GF-D8 (cell line): ENCODE results near the gene DCST1.
"Not testable (repeated sequence)": the region's sequence is repeated elsewhere in the genome, so short reads cannot be mapped to it uniquely, and the experiment has no call there.

Experiments
- DNase-seq: peaks from one replicate; lab custom pipeline; 2025; lab: John Stamatoyannopoulos, UW

DCST1 gene

GRCh38 chr1:155033524-155033923 lies at the start of gene DCST1, which contains the start of gene DCST2:
Gene DCST1 (plus strand): TSS chr1:155033824. CDS start chr1:155034037, 213 bp downstream.
Gene DCST2 (minus strand): TSS chr1:155033781. CDS start chr1:155033701, 80 bp downstream.
- DNase-seq = no peak

- DNase-seq = not testable (repeated sequence)
Measured at GRCh38 chr1:154986736-154987135, 46.9 kb upstream of the DCST1 start.

- DNase-seq = no peak
Measured at GRCh38 chr1:154987326-154987725, 46.3 kb upstream of the DCST1 start.

DNA sequence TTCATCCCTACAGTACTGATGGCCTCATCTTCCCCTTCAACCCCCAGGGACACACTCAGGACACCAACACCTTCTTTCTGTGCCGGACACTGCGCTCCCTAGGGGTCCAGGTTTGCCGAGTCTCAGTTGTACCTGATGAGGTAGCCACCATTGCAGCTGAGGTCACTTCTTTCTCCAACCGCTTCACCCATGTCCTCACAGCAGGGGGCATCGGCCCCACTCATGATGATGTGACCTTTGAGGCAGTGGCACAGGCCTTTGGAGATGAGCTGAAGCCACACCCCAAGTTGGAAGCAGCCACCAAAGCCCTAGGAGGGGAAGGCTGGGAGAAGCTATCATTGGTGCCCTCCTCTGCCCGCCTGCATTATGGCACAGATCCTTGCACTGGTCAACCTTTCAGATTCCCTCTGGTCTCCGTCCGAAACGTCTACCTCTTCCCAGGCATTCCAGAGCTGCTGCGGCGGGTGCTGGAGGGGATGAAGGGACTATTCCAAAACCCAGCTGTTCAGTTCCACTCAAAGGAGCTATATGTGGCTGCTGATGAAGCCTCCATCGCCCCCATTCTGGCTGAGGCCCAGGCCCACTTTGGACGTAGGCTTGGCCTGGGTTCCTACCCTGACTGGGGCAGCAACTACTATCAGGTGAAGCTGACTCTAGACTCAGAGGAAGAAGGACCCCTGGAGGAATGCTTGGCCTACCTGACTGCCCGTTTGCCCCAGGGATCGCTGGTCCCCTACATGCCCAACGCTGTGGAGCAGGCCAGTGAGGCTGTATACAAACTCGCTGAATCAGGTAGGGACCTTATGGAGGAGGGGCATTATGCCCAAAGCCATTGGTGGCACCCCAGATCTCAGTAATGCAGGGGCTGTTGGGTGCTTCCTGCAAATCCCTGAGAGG lies 45.3 kb upstream of the DCST1 start:
- DNase-seq = no peak

GRCh38 chr1:154989195-154989860 lies 44.3 kb upstream of the DCST1 start:
- no peak for DNase-seq

DNA sequence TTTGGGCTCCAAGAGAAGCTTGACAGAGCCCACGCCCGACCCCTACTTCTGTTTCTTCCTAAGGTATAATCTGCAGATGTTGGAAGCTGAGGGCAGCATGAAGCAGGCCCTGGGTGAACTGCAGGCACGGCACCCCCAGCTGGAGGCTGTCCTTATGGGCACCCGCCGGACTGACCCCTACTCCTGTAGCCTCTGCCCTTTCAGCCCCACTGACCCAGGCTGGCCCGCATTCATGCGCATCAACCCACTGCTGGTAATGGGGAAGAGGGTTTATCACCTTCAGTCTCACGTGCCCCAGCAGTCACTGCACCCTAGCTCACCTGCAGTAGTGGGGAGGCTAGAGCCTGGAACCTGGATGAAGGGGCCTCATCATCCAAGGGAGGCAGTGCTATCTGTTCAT lies 43.3 kb upstream of the DCST1 start:
- no peak for DNase-seq

DNA sequence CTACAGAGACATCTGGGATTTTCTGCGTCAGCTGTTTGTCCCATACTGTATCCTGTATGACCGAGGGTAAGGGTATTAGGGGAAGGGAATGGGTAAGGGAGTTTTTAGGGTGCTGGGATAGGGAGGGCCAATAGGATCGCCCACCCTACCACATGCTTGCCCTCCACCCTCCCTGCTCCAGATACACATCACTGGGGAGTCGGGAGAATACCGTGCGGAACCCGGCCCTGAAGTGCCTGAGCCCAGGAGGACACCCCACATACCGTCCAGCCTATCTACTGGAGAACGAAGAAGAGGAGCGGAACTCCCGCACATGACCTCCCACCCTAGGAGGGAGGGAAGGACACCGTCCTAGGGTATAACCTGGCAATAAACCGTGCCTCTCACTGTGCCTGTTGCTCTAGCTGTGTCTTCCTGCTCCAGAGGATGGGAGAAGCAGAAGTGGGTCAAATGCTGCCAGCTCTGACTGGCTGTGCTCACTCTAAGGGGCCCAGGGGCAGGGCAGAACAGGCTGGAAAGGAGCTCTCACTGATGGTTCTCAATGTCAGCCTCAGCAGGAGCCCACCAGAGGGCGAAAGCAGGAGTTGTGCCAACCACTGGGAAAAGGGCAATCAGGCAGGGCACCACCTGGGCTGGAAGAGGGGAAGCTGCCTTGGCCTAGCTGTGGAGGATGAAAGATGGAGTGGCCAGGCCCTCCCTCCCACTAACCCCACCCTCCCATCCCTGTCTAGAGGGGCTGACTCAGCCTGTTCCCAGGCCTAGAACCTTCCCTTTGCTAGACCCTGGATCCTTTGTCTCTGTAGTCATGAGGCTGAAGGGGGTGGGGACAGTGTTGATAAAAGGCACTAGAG lies 40.7 kb upstream of the DCST1 start:
- no peak for DNase-seq

DNA sequence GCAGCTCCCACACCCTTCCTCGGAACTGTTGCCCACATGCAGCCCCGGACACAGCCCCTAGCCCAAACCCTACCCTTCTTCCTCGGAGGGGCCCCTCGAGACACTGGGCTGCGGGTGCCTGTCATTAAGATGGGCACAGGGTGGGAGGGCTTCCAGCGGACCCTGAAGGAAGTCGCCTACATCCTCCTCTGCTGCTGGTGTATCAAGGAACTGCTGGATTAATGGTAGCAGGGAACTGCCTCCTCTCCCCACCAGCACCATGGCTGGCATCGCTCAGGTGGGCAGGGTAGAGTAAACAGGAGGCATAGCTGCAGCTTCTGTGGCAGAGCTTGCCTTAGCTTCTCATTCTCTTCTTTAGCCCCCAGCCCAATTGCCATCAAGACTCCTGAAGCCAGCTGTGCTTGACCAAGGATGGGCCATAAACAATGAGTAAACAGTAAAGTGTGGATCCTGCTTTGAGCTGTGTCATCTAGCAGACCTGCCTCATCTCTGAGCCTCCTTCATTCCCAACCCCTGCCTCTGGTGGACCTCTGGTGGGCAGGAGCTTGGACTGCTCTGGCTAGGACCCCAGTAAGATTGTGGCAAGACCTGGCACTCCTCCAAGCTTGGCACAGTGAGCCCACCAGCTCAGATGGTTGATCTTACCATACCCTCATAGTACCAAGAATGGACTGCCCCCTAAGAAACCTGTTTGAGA lies 39.9 kb upstream of the DCST1 start, which contains the start of gene LENEP:
Gene LENEP, plus strand, starts transcription at position 15 of the 697 bp plus-strand sequence. Its CDS starts 22 bp downstream, at position 37.
- DNase-seq = no peak

DNA sequence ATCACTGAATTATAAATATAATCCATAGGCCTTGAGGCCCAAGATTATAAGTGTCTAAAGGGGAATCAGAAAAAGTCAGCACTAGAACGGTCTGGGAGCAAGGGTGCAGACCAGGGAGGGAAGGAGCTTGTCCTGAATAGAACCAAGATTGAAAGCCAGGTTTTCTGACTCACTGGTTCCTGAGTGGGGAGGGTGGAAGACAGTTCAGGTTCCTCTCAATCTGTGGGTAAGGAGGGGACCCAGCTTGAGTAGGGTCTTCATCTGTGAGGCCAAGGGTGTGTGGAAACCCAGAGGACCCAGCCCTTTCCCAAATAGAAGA lies 39.4 kb upstream of the DCST1 start:
- DNase-seq = no peak

DNA sequence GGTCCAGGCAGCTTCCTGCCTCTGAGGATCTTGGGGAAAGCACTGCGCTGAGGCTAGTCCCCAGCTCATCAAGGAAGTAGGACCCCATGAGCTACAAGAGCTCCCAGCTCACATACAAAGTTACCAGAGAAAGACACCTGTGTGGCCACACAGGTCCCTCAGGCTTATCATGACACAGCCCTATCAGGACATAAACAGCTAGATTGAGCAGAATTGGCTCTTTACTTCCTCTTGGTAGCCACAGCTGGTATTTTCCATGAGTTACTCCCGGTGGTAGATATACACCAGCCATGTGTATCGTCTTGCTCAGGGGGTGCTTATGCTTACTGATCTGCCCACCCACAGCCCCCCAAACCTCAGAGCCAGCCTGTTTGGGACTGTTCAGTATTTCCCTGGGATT lies 39.0 kb upstream of the DCST1 start:
- DNase-seq = peak; percentile 31

DNA sequence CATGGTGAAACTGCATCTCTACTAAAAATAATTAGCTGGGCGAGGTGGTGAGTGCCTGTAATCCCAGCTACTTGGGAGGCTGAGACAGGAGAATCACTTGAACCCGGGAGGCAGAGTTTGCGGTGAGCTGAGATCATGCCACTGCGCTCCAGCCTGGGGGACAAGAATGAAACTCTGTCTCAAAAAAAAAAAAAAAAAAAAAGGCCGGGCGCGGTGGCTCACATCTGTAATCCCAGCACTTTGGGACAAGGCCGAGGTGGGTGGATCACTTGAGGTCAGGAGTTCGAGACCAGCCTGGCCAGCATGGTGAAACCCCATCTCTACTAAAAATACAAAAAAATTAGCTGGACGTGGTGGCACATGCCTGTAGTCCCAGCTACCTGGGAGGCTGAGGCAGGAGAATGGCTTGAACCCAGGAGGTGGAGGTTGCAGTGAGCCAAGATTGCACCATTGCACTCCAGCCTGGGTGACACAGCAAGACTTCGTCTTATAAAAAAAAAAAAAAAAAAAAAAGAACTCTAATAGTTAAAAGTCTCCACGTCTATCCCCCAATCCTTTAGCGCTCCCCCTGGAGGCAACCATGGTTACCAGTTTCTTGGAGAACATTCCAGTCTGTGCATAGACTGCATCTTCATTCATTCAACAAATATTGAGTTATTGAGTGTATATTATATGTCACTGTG lies 38.2 kb upstream of the DCST1 start:
- peak; percentile 50 for DNase-seq

DNA sequence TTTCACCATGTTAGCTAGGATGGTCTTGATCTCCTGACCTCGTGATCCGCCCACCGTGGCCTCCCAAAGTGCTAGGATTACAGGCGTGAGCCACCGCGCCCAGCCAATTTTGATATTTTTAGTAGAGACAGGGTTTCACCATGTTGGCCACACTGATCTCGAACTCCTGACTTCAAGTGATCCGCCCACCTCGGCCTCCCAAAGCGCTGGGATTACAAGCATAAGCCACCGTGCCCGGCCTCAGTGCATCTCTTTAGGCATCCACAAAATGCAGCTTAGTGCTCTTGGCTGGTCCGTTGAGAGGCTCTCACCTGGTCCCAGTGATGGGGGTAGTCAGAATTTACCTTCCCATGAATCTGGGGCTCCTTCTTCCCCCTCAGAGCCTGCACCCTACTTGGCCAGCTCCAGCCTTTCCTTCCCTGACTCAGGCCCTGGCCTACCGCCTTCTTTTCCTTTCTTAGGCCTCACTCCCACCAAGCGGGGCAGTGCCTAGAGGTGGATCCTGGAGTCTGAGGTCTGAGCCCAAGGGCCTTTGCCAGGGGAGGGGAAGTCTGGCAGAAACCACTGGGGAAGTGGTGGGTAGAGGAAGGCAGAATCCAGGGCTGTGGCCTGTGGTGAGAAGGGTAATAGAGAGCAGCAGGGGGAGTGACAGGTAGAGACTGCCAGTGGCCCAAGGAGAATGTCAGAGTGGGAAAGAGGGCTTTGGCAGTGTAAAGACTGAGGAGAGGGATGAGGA lies 36.5 kb upstream of the DCST1 start:
- DNase-seq = peak; percentile 62

- DNase-seq = no peak
Measured at GRCh38 chr1:154998201-154998780, 35.3 kb upstream of the DCST1 start.

- DNase-seq = peak; percentile 81
Measured at GRCh38 chr1:154998818-154999570, 34.6 kb upstream of the DCST1 start.

DNA sequence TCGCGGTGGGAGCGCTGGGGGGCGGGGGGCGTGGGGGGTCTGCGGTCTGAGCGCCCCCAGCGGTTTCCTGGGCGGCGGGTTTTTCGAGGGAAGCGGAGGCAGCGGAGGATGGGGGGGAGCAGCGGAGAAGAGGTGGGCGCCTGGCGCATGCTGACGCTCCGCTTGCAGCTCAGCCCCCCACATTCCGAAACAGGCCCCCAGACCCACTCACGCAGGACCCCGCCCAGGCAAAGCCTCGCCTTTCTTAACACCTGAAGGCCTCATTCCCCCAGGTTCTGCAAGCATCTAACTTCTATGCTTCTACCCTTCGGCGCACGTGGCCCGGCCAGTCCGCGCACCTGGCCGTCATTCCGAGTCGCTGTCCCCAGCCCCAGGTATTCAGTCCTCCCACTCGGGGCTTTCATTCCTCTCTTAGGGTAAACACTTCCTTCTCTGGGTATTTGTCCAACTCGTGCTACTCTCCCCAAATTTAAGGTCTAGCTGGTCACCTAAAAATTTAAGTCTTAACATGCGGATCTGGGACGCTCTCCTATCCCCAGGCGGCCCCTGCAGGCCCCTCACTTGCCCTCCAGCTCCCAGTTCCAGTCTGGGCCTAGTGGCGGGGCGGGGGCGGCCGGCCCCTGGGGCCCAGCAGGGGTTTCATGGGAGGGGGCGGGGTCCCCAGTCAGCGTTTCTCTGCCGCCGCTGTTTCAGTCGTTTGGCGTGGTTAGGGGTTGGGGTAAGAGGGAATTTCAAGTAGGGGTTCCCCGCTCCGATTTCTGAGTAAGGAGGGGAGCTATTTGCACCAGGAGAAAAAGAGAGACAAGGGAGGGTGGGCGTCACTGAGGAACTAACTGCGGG lies 33.8 kb upstream of the DCST1 start:
- peak; percentile 33 for DNase-seq

- no peak for DNase-seq
Measured at GRCh38 chr1:155000411-155000725, 33.3 kb upstream of the DCST1 start.

DNA sequence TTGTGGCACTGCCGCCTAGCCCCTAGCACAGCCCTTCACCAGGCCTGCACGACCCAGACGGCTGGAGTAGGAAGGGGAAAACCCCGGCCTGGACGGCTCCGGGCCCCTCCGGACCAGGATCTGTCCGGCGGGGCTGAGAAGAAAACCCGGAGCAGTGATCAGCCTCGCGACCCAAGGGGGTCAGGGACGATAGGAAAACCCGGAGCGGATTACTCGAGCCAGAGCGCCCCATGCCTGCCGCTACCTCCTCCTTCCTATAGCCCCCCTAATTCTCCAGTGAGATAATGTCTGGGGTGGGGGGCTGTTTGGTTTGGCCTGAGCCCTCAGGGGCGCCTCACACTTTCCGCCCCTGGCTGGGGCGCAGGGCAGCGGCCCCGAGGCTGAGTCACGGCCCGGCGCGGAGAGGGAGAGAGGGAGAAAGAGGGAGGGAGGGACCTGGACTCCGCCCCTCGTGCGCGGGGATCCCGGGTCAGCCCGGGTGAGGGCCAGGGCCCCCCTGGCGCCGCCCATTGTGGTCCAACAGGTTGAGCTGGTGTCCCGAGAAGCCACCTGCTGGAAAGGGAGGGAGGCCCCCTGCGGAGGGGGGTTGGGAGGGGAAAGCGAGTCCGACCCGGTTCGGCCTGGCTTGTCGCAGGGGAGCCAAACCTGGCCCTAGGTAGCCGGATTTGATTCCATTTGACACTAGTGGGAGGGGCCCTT lies 32.7 kb upstream of the DCST1 start:
- peak; percentile 85 for DNase-seq

DNA sequence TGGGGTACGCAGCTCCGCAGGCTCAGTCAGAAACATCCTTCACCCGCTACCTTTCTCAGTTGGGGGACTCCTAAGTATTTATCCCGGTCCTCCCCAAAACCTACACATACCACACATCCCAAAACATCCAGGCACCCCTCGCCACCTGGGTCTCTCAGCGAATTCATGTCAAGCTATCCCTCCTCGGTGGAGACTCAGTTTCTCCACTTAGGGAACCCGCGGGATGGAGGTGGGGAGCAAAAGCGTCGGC lies 32.3 kb upstream of the DCST1 start:
- DNase-seq = no peak
